ENCODE results near the gene ARIH1.

Gene ARIH1

DNA sequence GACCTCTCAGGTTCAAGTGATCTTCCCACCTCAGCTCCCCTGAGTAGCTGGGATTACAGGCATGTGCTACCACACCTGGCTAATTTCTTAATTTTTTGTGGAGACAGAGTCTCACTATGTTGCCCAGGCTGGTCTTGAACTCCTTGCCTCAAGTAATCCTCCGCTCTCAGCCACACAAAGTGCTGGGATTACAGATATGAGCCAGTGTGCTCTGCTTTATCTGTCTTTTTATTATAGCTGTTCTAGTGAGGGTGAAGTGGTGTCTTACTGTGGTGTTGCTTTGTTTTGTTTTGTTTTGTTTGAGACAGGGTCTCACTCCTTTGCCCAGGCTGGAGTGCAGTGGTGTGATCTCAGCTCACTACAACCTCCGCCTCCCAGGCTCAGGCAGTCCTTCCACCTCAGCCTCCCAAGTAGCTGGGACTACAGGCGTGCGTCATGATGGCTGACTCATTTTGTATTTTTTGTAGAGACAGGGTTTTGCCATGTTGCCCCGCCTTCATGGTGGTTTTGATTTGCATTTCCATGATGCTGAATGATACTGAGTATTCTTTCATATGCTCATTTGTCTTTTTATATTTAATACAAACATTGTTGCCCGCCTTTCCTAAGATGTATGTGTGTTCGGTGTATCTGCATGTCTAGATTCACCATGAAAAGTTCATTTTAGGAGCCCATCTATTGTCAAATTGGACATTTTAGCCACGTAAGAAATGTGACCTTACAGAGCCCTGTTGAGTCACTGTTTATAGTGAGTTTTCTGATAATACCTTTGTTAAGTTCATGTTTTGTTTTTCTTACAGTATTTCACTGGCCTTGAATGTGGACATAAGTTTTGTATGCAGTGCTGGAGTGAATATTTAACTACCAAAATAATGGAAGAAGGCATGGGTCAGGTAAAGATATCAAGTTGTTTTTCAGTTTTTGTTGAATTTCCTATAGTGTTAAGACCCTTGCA, 80.6 kb downstream of the ARIH1 start:
- H3K4me1 Mint-ChIP-seq: no peaks in the 10 kb centered on the region
- TF ChIP-seq, protein P1, sequence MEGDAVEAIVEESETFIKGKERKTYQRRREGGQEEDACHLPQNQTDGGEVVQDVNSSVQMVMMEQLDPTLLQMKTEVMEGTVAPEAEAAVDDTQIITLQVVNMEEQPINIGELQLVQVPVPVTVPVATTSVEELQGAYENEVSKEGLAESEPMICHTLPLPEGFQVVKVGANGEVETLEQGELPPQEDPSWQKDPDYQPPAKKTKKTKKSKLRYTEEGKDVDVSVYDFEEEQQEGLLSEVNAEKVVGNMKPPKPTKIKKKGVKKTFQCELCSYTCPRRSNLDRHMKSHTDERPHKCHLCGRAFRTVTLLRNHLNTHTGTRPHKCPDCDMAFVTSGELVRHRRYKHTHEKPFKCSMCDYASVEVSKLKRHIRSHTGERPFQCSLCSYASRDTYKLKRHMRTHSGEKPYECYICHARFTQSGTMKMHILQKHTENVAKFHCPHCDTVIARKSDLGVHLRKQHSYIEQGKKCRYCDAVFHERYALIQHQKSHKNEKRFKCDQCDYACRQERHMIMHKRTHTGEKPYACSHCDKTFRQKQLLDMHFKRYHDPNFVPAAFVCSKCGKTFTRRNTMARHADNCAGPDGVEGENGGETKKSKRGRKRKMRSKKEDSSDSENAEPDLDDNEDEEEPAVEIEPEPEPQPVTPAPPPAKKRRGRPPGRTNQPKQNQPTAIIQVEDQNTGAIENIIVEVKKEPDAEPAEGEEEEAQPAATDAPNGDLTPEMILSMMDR (IDR thresholded peaks at IDR 0.05; ENCODE audit: unreplicated experiment in 3 of 3): no peak
- peaks cover 69% of the 10 kb centered on the region for H3K36me3 Mint-ChIP-seq (ENCODE audit: low read depth)
- H3K4me3 Mint-ChIP-seq: no peak overlapping the region
- H3K27me3 Mint-ChIP-seq (ENCODE audit: low read depth): no peaks in the 10 kb centered on the region
- H3K9me3 Mint-ChIP-seq: no peaks in the 10 kb centered on the region
- no peak overlapping the region for H3K27ac Mint-ChIP-seq

DNA sequence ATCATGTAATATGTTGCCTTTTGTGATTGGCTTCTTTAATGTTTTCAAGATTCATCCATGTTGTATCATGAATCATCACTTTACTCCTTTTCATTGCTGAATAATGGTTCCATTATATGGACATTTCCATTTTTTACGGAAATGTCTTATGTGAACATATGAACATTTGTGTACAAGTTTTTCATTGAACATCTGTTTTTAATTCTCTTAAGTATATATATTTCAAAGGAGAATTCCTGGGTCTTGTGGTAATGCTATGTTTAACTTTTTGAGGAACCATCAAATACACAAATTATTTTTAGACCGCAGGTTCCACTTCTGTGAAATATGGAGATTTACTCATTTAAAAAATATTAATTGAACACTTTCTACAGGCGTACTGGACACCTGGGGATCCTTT, 85.7 kb downstream of the ARIH1 start:
- no peak overlapping the region for H3K4me3 Mint-ChIP-seq
- H3K9me3 Mint-ChIP-seq: no peaks in the 10 kb centered on the region
- H3K27me3 Mint-ChIP-seq (ENCODE audit: low read depth): no peaks in the 10 kb centered on the region
- no peaks in the 10 kb centered on the region for H3K4me1 Mint-ChIP-seq
- TF ChIP-seq, protein P1 (IDR thresholded peaks at IDR 0.05; ENCODE audit: unreplicated experiment in 3 of 3): no peak
- no peak overlapping the region for H3K27ac Mint-ChIP-seq
- peaks cover 83% of the 10 kb centered on the region for H3K36me3 Mint-ChIP-seq (ENCODE audit: low read depth)

DNA sequence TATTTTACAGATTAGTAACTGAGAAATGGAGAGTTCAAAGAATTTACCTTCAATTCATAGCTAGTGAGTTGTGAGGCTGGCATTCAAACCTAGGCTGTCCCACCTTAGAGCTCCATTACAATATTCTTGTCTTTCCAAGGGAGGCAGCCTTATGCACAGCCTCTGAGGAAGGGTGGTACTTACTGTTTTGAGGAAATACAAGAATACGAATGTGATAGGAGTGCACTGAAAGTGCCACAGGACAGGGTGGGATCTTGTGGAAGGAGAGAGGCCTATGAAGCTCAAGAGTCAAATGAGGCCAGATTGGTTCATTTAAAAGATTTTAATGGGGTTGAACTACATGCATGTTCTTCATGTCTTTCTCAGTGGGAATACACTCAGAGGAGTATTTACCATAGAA, 86.3 kb downstream of the ARIH1 start:
- Mint-ChIP-seq H3K27ac (no peak overlapping the region), H3K4me1 (no peaks in the 10 kb centered on the region), H3K27me3 (ENCODE audit: low read depth) (no peaks in the 10 kb centered on the region), H3K36me3 (ENCODE audit: low read depth) (peaks cover 76% of the 10 kb centered on the region), H3K9me3 (no peaks in the 10 kb centered on the region), H3K4me3 (no peak overlapping the region)
- TF ChIP-seq, protein P1 (IDR thresholded peaks at IDR 0.05; ENCODE audit: unreplicated experiment in 3 of 3): no peak

DNA sequence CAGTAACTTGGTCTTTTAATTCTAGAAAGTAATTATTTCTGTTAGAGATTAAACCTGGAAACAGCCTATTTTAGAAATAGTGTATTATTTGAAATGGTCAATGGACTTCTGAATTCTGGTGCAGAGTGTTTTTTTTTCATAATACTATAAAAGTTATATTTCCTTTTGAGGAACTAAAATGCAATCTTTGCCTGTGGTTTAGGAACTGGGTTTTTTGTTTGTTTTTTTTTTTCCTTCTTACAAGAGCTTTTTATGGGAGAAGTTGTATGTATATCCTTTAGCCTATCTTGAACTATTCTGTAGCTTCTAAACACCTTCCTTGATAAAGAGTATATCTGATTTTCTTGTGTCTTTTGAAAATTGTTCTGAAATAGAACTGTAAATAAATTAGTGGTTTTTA, 88.3 kb downstream of the ARIH1 start:
- Mint-ChIP-seq H3K4me1 (no peaks in the 10 kb centered on the region), H3K4me3 (no peak overlapping the region)

DNA sequence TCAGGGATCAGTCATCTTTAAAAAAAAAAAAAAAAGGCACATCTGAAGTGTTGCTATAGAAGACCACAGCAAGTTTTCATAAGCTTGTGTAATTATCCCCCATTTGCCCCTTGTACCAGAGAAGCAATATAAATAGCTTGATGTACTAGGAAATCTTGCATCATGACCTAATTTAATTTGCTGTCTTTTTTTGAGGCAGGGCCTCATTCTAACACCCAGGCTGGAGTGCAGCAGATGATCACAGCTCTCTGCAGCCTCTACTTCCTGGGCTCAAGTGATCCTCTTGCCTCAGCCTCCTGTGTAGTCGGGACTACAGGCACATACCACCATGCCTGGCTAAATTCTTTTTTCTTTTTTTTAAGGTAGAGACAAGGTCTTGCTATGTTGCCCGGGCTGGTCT, 88.7 kb downstream of the ARIH1 start:
- TF ChIP-seq, protein P1 (IDR thresholded peaks at IDR 0.05; ENCODE audit: unreplicated experiment in 3 of 3): no peak
- Mint-ChIP-seq H3K4me3 (no peak overlapping the region), H3K36me3 (ENCODE audit: low read depth) (peaks cover 60% of the 10 kb centered on the region), H3K4me1 (no peaks in the 10 kb centered on the region), H3K9me3 (no peaks in the 10 kb centered on the region), H3K27me3 (ENCODE audit: low read depth) (no peaks in the 10 kb centered on the region), H3K27ac (no peak overlapping the region)

More for the DNA sequence above, 88.3 kb downstream of the ARIH1 start:
- H3K27ac Mint-ChIP-seq: no peak overlapping the region
- TF ChIP-seq, protein P1 (IDR thresholded peaks at IDR 0.05; ENCODE audit: unreplicated experiment in 3 of 3): no peak
- no peaks in the 10 kb centered on the region for H3K27me3 Mint-ChIP-seq (ENCODE audit: low read depth)
- H3K9me3 Mint-ChIP-seq: no peaks in the 10 kb centered on the region
- H3K36me3 Mint-ChIP-seq (ENCODE audit: low read depth): peaks cover 60% of the 10 kb centered on the region

DNA sequence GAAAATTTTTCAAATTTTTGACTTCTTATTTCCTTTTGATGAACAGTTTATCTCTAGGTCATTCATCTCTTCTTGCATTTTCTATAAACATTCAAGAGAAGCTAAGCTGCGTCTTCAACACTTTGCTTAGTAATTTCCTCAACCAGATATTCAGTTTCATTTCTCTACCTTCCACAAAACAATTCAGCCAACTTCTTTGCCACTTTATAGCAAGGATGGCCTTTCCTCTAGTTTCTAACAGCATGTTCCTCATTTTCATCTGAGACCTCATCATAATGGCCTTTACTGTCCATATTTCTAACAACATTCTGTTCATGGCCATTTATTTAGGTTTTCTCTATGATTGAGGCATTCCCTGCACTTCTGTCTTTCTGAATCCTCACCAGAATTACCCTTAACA, 90.0 kb downstream of the ARIH1 start:
- Mint-ChIP-seq H3K27ac (no peak overlapping the region), H3K36me3 (ENCODE audit: low read depth) (peaks cover 53% of the 10 kb centered on the region), H3K4me3 (no peak overlapping the region), H3K4me1 (no peaks in the 10 kb centered on the region), H3K27me3 (ENCODE audit: low read depth) (no peaks in the 10 kb centered on the region), H3K9me3 (no peaks in the 10 kb centered on the region)
- TF ChIP-seq, protein P1 (IDR thresholded peaks at IDR 0.05; ENCODE audit: unreplicated experiment in 3 of 3): no peak

Data from nephron (organoid).